HG02840 (cell line): ENCODE data around the gene NCAPH2.

Experiments used
- ATAC-seq: cut with Tn5 transposase; IDR thresholded peaks from one replicate; pipeline ENCODE4 v1.9.1; 2021; ENCODE audit warnings: mild to moderate bottlenecking, moderate library complexity, moderate number of reproducible peaks; ENCODE audit not compliant: unreplicated experiment, low FRiP score

Gene NCAPH2

GRCh38 chr22:50507991-50508884 is at the start of gene NCAPH2:
Gene NCAPH2 (plus strand): TSS chr22:50508224. CDS start chr22:50508338, 114 bp downstream.
- peak; percentile 72 for ATAC-seq

GRCh38 chr22:50459016-50459415 is 49.0 kb upstream of the NCAPH2 start:
- ATAC-seq, result no peak

DNA sequence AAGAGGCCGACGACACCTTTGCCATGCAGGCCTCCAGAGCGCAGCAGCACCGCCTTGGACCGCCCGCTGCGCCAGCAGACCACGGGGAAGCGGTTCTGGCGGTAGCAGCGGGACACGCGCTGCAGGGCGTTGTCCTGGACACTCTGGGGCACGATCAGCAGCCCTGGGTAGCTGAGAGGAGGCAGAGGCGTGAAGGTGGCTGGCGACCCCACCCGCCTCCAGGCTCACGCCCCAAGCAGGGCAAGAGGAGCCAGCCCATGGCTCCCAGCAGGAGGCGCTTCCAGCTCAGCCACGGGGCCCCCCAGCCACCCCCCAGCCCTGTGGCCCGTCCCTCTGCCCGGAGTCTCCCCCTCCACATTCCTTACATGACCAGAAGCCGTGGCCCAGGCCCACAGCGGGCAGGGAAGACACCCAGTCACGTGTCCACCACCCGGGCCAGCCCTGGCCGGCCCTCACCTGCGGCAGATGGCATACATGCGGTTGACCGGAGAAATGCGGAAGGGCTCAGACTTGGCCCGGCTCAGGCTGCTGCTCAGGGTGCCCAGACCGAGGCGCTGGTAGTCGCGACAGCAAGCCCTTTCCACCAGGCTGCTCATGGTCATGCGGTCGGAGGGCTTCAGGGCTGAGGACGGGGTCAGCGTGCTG is 48.4 kb upstream of the NCAPH2 start:
- no peak for ATAC-seq

GRCh38 chr22:50460938-50461337 is 47.1 kb upstream of the NCAPH2 start:
- no peak for ATAC-seq

DNA sequence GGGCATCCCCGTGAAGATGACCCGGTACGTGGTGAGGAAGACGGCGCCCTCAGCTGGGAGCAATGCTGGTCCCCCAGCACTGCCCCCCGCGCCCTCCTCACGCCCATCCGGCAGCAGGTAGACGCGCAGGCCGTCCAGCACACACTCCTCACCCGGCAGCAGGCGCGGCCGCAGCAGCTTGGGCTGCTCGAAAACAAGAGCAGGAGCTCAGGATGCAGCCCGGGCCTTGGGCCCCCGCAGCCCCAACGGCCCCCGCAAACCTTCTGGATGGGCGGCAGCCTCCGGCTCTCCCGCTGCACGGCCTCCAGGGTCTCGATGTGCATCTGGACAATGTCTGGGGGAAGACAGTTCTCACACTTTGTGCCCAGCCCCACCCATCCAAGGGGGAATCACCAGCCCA is 46.5 kb upstream of the NCAPH2 start:
- ATAC-seq, result no peak

DNA sequence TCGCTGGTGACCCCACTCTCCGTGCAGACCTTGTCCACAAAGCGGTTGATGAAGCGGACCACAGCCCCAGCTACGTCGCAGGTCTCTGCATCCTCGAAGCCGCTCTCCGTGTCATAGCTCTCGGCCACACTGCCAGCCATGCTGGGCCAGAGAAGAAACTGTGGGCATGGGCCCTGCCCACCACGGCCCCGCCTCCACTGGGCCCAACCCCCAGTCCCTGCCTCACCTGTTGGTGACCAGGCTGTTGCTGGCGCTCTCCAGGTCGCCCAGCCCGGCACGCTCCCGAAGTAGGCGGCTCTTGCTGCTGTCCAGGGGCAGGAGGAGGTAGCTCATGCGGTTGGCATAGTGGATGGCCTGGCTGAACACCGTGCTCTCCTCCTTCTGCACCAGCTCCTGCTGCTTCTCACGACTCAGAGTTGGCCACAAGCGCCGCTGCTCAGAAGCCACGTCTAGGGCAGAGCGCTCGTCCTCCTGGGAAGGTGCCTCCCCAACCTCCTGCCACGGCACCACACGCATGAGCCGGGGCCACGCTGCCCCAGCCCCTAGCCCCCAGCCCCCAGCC is 46.0 kb upstream of the NCAPH2 start:
- ATAC-seq, result no peak

DNA sequence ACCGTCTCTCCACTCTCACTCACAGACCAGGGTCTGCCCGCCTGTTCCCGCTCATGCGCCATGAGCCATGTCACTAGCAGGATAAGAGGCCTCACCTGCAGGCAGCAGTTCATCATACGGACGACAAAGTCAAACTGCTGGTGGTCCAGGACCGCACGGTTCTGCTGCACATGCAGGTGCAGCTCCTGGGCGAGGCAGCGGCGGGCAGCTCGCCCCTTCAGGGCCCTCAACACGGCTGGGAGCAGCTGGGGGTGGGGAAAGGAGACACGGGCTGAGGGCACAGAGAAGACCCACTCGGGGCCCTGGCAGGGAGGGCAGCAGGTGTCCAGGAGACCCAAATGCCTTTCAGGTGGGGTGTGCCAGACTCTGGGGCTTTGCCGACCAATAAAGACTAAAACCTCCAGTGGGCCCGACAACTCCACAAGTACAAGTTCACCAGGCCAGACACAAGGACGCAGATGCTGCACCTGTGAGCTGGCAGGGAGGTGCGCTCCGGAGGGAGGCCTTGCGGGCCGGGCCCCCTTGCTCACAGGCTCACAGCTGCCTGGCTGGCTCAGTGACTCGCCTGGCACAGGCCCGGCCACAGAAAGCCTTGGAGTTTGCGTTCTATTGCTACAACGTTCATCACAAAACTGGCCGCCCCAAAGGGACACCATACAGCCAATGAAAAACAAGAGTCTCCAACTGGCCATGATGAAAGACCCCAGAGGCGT is 44.7 kb upstream of the NCAPH2 start:
- ATAC-seq, result no peak

- ATAC-seq, result no peak
Observed at GRCh38 chr22:50464451-50464850, 43.6 kb upstream of the NCAPH2 start.

DNA sequence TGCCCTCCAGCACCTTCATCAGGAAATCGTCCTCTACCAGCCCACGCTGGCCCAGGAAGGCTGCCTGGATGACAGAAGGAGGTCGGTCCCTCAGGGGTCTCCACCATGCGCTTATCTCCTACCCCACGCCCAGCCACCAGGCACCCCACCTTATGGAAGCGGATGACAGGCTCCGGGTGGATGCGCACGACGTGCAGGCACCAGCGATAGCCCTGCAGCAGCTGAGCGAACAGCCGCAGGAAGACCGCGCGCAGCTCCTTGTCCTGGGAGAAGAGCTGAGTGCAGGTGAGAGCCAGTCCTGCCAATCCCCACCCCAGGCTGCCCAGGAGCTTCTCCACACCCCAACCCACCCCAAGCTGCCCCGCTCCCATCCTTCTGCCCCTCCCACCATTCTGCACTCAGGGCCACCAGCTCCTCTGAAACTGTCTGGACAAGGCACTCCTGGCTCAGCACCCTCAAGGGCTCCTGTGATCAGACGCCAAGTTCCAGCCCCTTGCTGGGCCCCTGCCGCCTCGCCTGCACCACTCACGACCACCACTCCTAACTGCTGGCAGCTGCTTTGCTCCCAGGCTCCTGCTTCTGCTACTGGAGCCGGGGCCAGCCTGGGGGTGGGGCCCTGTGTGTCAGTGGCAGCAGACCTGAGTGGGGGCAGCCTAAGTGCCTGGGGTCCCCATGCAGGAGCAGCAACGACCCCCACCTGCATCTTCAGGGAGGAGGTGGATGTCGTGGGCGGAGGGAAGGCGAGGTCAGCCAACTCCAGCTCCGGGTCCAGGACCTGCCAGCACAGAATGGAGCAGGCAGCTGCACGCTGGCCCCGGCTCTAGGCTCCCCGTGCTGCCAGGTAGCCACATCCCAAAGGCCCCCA is 42.7 kb upstream of the NCAPH2 start:
- ATAC-seq, result no peak

GRCh38 chr22:50467341-50467740 is 40.7 kb upstream of the NCAPH2 start:
- no peak for ATAC-seq

DNA sequence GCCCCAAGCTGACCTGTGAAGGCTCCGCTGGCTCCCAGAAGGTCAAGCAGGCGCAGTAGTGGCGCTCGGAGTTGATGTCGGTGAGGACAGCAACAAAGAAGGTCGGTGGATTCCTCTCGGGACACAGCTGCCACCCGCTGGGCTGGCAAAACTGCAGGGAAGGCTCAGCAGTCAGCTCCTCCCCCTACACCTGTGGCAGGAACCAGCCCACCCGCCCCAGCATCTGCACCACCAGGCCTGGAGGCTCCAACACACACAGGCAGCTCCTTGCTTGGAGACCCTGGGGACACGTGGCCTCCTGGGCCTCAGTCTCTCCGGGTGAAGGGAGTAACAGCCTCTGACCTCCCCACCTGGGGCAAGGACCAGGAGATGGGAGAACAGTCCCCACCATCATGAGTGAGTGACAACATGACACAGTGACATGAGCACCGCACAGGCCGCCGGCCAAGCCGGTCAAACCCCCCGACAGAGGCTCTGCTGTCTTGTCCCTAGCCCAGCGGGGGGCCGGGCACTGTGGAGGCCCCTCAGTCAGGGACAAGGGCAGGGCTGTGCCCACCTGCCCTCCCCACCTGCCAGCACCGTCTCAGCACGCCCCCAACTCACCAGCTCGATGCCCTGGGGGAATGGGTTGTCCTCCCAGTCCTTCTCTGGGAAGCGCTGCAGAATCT is 40.1 kb upstream of the NCAPH2 start:
- ATAC-seq, result no peak

DNA sequence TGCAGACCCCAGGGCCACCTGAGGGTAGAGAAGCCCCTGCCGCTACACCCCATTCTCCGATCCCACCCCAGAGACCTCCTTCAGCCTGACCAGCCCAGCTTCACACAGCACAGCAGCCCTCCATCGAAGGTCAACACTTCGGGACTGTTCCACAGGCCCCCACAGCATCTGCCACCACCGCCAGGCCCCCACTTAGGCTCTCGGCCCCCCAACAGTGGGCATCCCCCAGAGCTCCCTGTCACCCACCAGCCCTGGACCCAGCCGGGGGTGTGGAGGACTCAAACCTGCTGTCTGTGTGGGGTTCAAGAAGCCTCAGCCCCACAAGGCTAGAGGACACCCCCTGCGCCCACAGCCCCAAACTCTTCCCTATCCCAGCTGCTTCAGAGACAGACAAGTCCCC is 39.4 kb upstream of the NCAPH2 start:
- no peak for ATAC-seq

DNA sequence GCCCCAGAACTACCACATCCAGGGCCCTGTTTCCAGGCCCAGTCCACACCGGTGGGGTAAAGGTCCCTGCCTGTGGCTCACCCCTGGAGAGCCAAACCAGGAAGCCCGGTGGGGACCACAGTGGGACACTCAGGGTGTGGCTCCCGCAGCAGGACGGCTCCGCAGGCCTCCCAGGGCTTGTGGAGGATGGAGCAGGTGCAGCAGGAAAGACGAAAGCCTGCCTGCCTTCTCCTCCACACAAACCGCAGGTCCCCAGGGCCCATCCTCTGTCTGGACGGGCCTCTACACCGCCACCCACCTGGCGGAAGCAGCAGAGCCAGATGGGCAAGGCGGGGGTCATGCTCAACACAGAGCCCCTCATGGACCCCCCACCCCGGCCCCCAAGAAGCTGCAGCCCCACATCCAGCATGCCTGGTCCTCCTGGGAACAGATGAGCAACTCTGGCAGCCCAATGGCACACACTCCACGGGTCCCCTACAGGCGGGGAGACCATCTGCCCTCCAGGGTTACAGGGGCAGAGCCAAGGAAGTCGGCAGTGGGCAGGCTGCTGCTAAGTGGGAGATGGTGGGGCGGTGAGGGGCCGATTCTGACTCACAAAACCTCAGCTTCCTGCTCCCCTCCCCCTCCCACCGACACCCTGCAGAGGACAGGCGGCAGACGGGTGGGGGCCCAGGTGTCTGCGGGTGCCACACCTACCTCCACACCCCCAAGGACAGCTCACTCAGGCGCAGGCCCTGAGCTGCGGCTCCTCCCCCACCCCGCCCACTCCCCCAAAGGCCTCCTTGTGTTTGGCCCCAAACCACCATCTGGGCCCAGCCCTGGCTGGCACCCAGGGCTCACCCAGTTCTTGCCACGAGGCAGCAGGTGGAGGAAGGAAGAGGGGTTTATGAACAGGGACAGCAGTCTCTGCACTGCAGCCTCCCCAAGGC is 38.4 kb upstream of the NCAPH2 start:
- ATAC-seq, result peak; percentile 46

- no peak for ATAC-seq
Observed at GRCh38 chr22:50470491-50470890, 37.5 kb upstream of the NCAPH2 start.

DNA sequence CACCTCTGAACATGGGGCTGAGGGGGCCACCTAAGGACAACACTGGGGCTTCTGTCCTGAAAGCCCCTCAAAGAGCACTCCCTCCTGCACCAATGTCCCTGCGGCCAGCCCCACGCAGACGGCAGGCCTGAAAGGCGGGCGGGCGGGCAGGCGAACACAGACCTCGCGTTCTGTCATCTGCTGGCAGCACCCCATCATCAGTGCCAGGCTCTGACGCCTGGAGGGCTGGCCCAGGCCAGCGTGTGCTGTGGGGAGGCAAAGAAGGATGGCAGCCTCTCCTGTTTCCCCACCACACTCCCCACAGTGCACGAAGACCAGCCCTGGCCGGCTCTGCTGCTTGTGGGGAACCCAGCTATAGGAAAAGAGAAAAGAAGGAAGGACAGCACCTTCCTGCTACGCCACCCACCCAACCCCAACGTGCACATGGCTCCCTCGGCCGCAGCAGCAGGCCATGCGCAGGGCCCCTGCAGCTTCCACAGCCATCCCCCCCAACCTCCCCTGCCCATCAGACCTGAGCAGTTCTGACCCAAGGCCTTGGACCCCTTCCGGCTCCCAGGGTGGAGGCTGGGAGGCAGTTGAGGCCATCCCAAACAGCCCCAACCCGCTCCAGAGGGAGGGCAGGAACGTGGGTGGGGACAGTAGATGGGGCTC is 36.7 kb upstream of the NCAPH2 start:
- no peak for ATAC-seq

DNA sequence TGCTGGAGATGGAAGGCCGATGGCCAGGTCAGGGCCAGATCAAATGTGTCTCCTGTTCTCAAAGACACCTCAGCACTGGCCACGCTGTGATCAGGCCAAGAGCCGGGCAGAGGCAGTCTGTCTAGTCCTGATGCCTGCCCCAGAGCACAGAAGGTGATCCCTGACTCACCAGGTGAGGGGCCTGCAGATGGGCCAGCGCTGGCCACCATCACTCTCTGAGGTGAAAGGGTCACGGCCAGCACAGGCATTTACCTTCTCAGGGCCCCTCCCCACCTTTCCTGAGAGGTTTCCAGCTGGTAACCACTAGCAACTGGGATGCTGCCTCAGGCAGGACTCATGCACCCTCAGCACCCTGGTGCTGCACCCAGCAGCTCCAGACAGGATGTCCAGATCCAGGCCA is 36.1 kb upstream of the NCAPH2 start:
- ATAC-seq, result no peak

DNA sequence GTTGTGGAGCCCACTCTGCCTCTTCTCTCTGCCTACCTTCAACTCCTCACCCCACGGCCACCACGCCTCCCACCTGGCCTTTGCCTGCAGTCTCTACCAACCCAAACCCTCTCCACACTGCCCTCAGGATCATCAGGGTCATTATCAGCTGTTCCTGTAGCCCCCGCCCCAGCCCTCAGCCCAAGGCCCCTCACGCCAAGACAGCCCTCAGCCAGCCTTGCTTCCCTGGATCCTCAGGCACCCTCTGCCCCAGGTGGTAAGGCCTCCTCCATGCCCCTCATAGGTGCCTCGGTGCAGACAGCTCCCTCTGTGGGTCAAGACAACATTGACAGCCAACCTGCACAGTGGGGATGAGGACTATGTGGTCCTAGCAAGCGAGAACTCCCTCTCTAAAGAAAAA is 34.9 kb upstream of the NCAPH2 start:
- no peak for ATAC-seq
